Testis (tissue), 2 donors: ENCODE measurements around the gene BBC3.
"Not testable (repeated sequence)": the region's sequence is repeated elsewhere in the genome, so short reads cannot be mapped to it uniquely, and the experiment has no call there.

Source experiments
- CTCF ChIP-seq, 3 experiments: fragments of 450-650 bp in 2 of 3; fragments of 200-600 bp in 1 of 3; sonication (generic) in 1 of 3; IDR thresholded peaks; one replicate each; pipeline ENCODE4 v1.5.1; 2016 to 2019; ENCODE audit warnings: antibody characterized with exemption in 3 of 3, mild to moderate bottlenecking in 2 of 3, moderate library complexity in 1 of 3
- POLR2A ChIP-seq: fragments of 450-650 bp; IDR thresholded peaks from one replicate; pipeline ENCODE4 v1.6.1; 2017; ENCODE audit warnings: antibody characterized with exemption, mild to moderate bottlenecking, moderate library complexity

GRCh38 chr19:47276513-47276912 is 45.5 kb upstream of the BBC3 start:
- not testable (repeated sequence) for TF ChIP-seq CTCF (IDR thresholded peaks at IDR 0.05); POLR2A
